B cell (primary cell): ENCODE data around the gene TPBGL. TPM values are rescaled to one million over a fixed set of nuclear protein-coding genes. Genes with fewer than 3 reads are reported as not detected.

Experiments
- ATAC-seq: fragments of 200-7000 bp; cut with Tn5 transposase; one replicate; pipeline ENCODE4 v1.10.0; 2021; ENCODE audit warnings: low read depth, mild to moderate bottlenecking, moderate number of reproducible peaks, moderate library complexity
- CTCF ChIA-PET: fragments of 350-600 bp; sonication (Branson Sonifier 250); formaldehyde crosslinking; loops from one replicate; lab custom pipeline; 2021; ENCODE audit warnings: antibody characterized with exemption, inconsistent platforms; lab: Charles Lee
- POLR2A ChIA-PET: fragments of 350-600 bp; sonication (Branson Sonifier 250); formaldehyde crosslinking; loops from one replicate; lab custom pipeline; 2021; ENCODE audit warnings: antibody characterized with exemption; lab: Charles Lee
- DNase-seq: peaks from one replicate; pipeline ENCODE4 v3.0.0; 2013
- H2AFZ ChIP-seq: 2 replicates; pipeline ENCODE4 v1.6.1; 2012; ENCODE audit warnings: mild to moderate bottlenecking, low read depth, low read length; ENCODE audit not compliant: insufficient read depth, poor library complexity, severe bottlenecking
- H3K27ac ChIP-seq, 2 donors: 1 replicate in 1 of 2; 2 replicates in 1 of 2; pipeline ENCODE4 v1.5.1; 2012 to 2013; ENCODE audit warnings: low read length in 2 of 2, mild to moderate bottlenecking in 2 of 2, moderate library complexity in 1 of 2
- H3K27me3 ChIP-seq, 4 experiments: fragments of 200-600 bp in 1 of 4; sonication (generic) in 1 of 4; replicated peaks in 1 of 4; 1 replicate in 2 of 4; 2 replicates in 2 of 4; pipeline versions ENCODE4 v1.6.1 to v1.7.0; 2013 to 2016; ENCODE audit warnings: low read length in 3 of 4, mild to moderate bottlenecking in 2 of 4, mixed read lengths in 1 of 4, moderate library complexity in 1 of 4; ENCODE audit not compliant: insufficient read depth in 4 of 4, control insufficient read depth in 3 of 4; ENCODE audit errors: control extremely low read depth in 1 of 4
- H3K36me3 ChIP-seq, 2 experiments: replicated peaks in 1 of 2; 1 replicate in 1 of 2; 2 replicates in 1 of 2; pipeline versions ENCODE4 v1.6.1 to v1.7.1; 2013; ENCODE audit warnings: low read length in 1 of 2; ENCODE audit not compliant: insufficient read depth in 2 of 2, control insufficient read depth in 1 of 2; ENCODE audit errors: control extremely low read depth in 1 of 2, extremely low read depth in 1 of 2
- H3K4me1 ChIP-seq, 2 donors: fragments of 200-600 bp in 1 of 2; sonication (generic) in 1 of 2; 1 replicate in 1 of 2; 2 replicates in 1 of 2; pipeline versions ENCODE4 v1.5.1 to v1.6.1; 2013 to 2017; ENCODE audit warnings: low read length in 2 of 2; ENCODE audit not compliant: control insufficient read depth in 2 of 2, insufficient read depth in 2 of 2
- H3K4me2 ChIP-seq: replicated peaks from 2 replicates; pipeline ENCODE3; 2012; ENCODE audit warnings: mild to moderate bottlenecking, low read depth, low read length; ENCODE audit not compliant: poor library complexity, severe bottlenecking
- H3K4me3 ChIP-seq, 5 experiments: fragments of 200-600 bp in 1 of 5; sonication (generic) in 1 of 5; 1 replicate in 3 of 5; 2 replicates in 2 of 5; pipeline versions ENCODE4 v1.5.1 to v1.7.0; 2011 to 2016; ENCODE audit warnings: low read length in 4 of 5, mild to moderate bottlenecking in 4 of 5, low read depth in 2 of 5, control low read depth in 1 of 5, moderate library complexity in 1 of 5; ENCODE audit not compliant: insufficient read depth in 1 of 5; ENCODE audit errors: control extremely low read depth in 1 of 5, extremely low read depth in 1 of 5
- H3K79me2 ChIP-seq: fragments of 200-600 bp; sonication (generic); one replicate; pipeline ENCODE4 v1.6.0; 2016; ENCODE audit warnings: low read length; ENCODE audit not compliant: control insufficient read depth, insufficient read depth
- H3K9ac ChIP-seq: fragments of 200-600 bp; sonication (generic); 2 replicates; pipeline ENCODE4 v1.6.1; 2017; ENCODE audit warnings: mild to moderate bottlenecking, low read length, moderate library complexity
- H3K9me3 ChIP-seq, 3 donors: one replicate each; pipeline versions ENCODE4 v1.6.1 to v1.7.1; 2013; ENCODE audit warnings: low read length in 2 of 3; ENCODE audit not compliant: control insufficient read depth in 2 of 3, insufficient read depth in 1 of 3; ENCODE audit errors: control extremely low read depth in 1 of 3
- H4K20me1 ChIP-seq: 2 replicates; pipeline ENCODE4 v1.6.0; 2012; ENCODE audit warnings: mild to moderate bottlenecking, low read length; ENCODE audit not compliant: insufficient read depth, control insufficient read depth, poor library complexity, severe bottlenecking
- H3K27ac Mint-ChIP-seq: one replicate; pipeline ENCODE4 v1.8.0; 2021; ENCODE audit warnings: mixed read lengths
- H3K27me3 Mint-ChIP-seq: one replicate; pipeline ENCODE4 v1.8.0; 2021; ENCODE audit warnings: mixed read lengths
- H3K4me1 Mint-ChIP-seq: one replicate; pipeline ENCODE4 v1.8.0; 2021; ENCODE audit warnings: mixed read lengths
- H3K4me3 Mint-ChIP-seq: one replicate; pipeline ENCODE4 v1.8.0; 2021; ENCODE audit warnings: mixed read lengths
- H3K9me3 Mint-ChIP-seq: one replicate; pipeline ENCODE4 v1.8.0; 2022; ENCODE audit warnings: mixed read lengths; ENCODE audit not compliant: insufficient read depth
- CTCF ChIP-seq: fragments of 200-600 bp; IDR thresholded peaks from one replicate; pipeline ENCODE4 v1.8.0; 2022; ENCODE audit warnings: antibody characterized with exemption, mild to moderate bottlenecking
- EZH2 ChIP-seq: IDR thresholded peaks from 2 replicates; pipeline ENCODE4 v1.6.1; 2012; ENCODE audit warnings: borderline replicate concordance, low read depth, mild to moderate bottlenecking, moderate library complexity, low read length; ENCODE audit not compliant: insufficient read depth, poor library complexity, severe bottlenecking
- WGBS: methylation state at CpG from one replicate; pipeline ENCODE4 v1.1.5; 2013; ENCODE audit warnings: missing lambda C conversion rate; ENCODE audit not compliant: insufficient coverage; 5-methylcytosine and 5-hydroxymethylcytosine counted together
- intact Hi-C: fragments of 100-400 bp; cut with micrococcal nuclease; formaldehyde crosslinking; loops from one replicate; pipeline ENCODE4 v1.10.0; 2022
- polyA plus RNA-seq: library from polyadenylated mRNA; depleted of rRNA; stranded (reverse); fragments of >200 nt; gene quantifications from 2 replicates; pipeline ENCODE4 v1.2.3, GENCODE V29; 2012
- total RNA-seq, 2 donors: library from RNA; stranded (reverse); fragments of 120-200 nt in 1 of 2; gene quantifications; 1 replicate in 1 of 2; 2 replicates in 1 of 2; pipeline versions ENCODE4 v1.2.3 to v1.2.4, GENCODE V29; 2013 to 2022

Gene TPBGL
- total and polyA plus RNA-seq, 2 donors (not counting 1 experiment from before 2014, with no cell fraction given), result not detected

GRCh38 chr11:75271730-75272129, 31.2 kb downstream of the TPBGL start:
- Histone ChIP-seq H3K79me2 (no peaks in the 10 kb centered on the region), H3K9me3 (no peaks in the 10 kb centered on the region), H3K27me3 (no peaks in the 10 kb centered on the region), H3K9ac (no peak overlapping the region), H3K4me3 (no peak overlapping the region), H3K27ac (no peak overlapping the region), H3K36me3 (no peaks in the 10 kb centered on the region), H3K4me1 (peaks cover 16 to 17% of the 10 kb centered on the region in 2 donors), H4K20me1 (no peaks in the 10 kb centered on the region), H3K4me2 (no peak overlapping the region), H2AFZ (no peak overlapping the region)
- no peaks in the 10 kb centered on the region for H3K27me3 Mint-ChIP-seq
- no peak for ATAC-seq
- H3K4me3 Mint-ChIP-seq, result no peak overlapping the region
- peaks cover 18% of the 10 kb centered on the region for H3K4me1 Mint-ChIP-seq
- 78% methylated on average over 4 of the region's 6 CpGs for WGBS
- H3K27ac Mint-ChIP-seq, result no peak overlapping the region
- POLR2A ChIA-PET, result no interaction called here
- no peak for DNase-seq
- CTCF ChIA-PET, result interaction anchor here (0.9 to 13.0 kb wide), 10 partner anchors 9 to 342 kb away, joined by 3 to 199 read pairs (median 10); no protein-coding TSS in a partner anchor
- H3K9me3 Mint-ChIP-seq, result no peaks in the 10 kb centered on the region
- TF ChIP-seq EZH2 (no peak), CTCF (no peak)
- intact Hi-C loops, result no loop called here

GRCh38 chr11:75272391-75272790, 31.8 kb downstream of the TPBGL start:
- ChIA-PET CTCF (interaction anchor here (2.3 to 13.0 kb wide), 6 partner anchors 8 to 342 kb away, joined by 9 to 199 read pairs (median 18); no protein-coding TSS in a partner anchor), POLR2A (no interaction called here)
- Histone ChIP-seq H3K9me3 (no peaks in the 10 kb centered on the region), H3K4me2 (peak overlapping the region; percentile 31), H2AFZ (peak overlapping the region; percentile 36), H3K9ac (no peak overlapping the region), H3K27ac (no peak overlapping the region), H3K27me3 (no peaks in the 10 kb centered on the region), H3K4me3 (no peak overlapping the region), H3K4me1 (peaks cover 16 to 18% of the 10 kb centered on the region in 2 donors), H3K79me2 (no peaks in the 10 kb centered on the region), H3K36me3 (no peaks in the 10 kb centered on the region), H4K20me1 (no peaks in the 10 kb centered on the region)
- Mint-ChIP-seq H3K9me3 (no peaks in the 10 kb centered on the region), H3K27me3 (no peaks in the 10 kb centered on the region), H3K4me3 (no peak overlapping the region), H3K4me1 (peaks cover 20% of the 10 kb centered on the region), H3K27ac (no peak overlapping the region)
- TF ChIP-seq CTCF, result no peak
- intact Hi-C loops, result no loop called here
- no peak for ATAC-seq
- WGBS, result 76% methylated on average over 5 of the region's 5 CpGs
- no peak for DNase-seq
